Liver (tissue), 3 donors: ENCODE results near the gene C19orf12.

Experiments
- ATF3 ChIP-seq: IDR thresholded peaks from 2 replicates; pipeline ENCODE4 v1.6.1; 2016; ENCODE audit warnings: antibody characterized with exemption
- CTCF ChIP-seq: fragments of 150-350 bp; IDR thresholded peaks from 2 replicates; pipeline ENCODE4 v1.5.1; 2017; ENCODE audit warnings: improper control_type of control experiment, low read depth, low read length; ENCODE audit not compliant: missing input control
- NR2F2 ChIP-seq: IDR thresholded peaks from 2 replicates; pipeline ENCODE4 v1.6.1; 2016; ENCODE audit warnings: antibody characterized with exemption
- RAD21 ChIP-seq, 2 donors: IDR thresholded peaks; 2 replicates each; pipeline ENCODE4 v1.6.1; 2016; ENCODE audit warnings: antibody characterized with exemption in 2 of 2, mild to moderate bottlenecking in 2 of 2
- REST ChIP-seq: IDR thresholded peaks from 2 replicates; pipeline ENCODE4 v1.6.1; 2016; ENCODE audit warnings: antibody characterized with exemption, mild to moderate bottlenecking
- SP1 ChIP-seq: IDR thresholded peaks from 2 replicates; pipeline ENCODE4 v1.6.1; 2018; ENCODE audit warnings: antibody characterized with exemption, mild to moderate bottlenecking
- TAF1 ChIP-seq: conservative IDR thresholded peaks from 2 replicates; pipeline ENCODE4 v1.6.1; 2016; ENCODE audit warnings: antibody characterized with exemption, mild to moderate bottlenecking
- YY1 ChIP-seq: IDR thresholded peaks from 2 replicates; pipeline ENCODE4 v1.6.1; 2016; ENCODE audit warnings: antibody characterized with exemption, mild to moderate bottlenecking
- donor health status: healthy.
- donor health status: healthy.

GRCh38 chr19:29764361-29764760 is 49.3 kb upstream of the C19orf12 start:
- no peak for TF ChIP-seq ATF3
- no peak for TF ChIP-seq CTCF
- TF ChIP-seq RAD21 (IDR thresholded peaks at IDR 0.05): no peak
- TF ChIP-seq SP1: no peak
- TF ChIP-seq TAF1: no peak
- no peak for TF ChIP-seq NR2F2
- no peak for TF ChIP-seq YY1
- no peak for TF ChIP-seq REST
